HG03064 (cell line): ENCODE measurements around the gene ELOVL5.

Experiments used
- ATAC-seq: cut with Tn5 transposase; IDR thresholded peaks from one replicate; pipeline ENCODE4 v1.9.1; 2021; ENCODE audit warnings: low read depth; ENCODE audit not compliant: unreplicated experiment

The ELOVL5 gene

GRCh38 chr6:53244958-53245357, 103.8 kb downstream of the ELOVL5 start:
- peak; percentile 80 for ATAC-seq

- ATAC-seq = no peak
These were observed 104.3 kb downstream of the ELOVL5 start for GRCh38 chr6:53244399-53244931.

GRCh38 chr6:53241938-53242337, 106.8 kb downstream of the ELOVL5 start:
- no peak for ATAC-seq

- no peak for ATAC-seq
These were observed 108.0 kb downstream of the ELOVL5 start for GRCh38 chr6:53240761-53241160.

- no peak for ATAC-seq
These were observed 108.6 kb downstream of the ELOVL5 start for GRCh38 chr6:53240139-53240538.

- no peak for ATAC-seq
These were observed 109.2 kb downstream of the ELOVL5 start for GRCh38 chr6:53239526-53239925.

- no peak for ATAC-seq
These were observed 110.4 kb downstream of the ELOVL5 start for GRCh38 chr6:53238311-53238710.

GRCh38 chr6:53236241-53236640, 112.5 kb downstream of the ELOVL5 start:
- no peak for ATAC-seq

- no peak for ATAC-seq
These were observed 113.2 kb downstream of the ELOVL5 start for GRCh38 chr6:53235508-53235907.

GRCh38 chr6:53233309-53233708, 115.4 kb downstream of the ELOVL5 start:
- ATAC-seq = no peak

- no peak for ATAC-seq
These were observed 117.8 kb downstream of the ELOVL5 start for GRCh38 chr6:53230775-53231467.

GRCh38 chr6:53227847-53228246, 120.9 kb downstream of the ELOVL5 start:
- ATAC-seq = no peak

- no peak for ATAC-seq
These were observed 128.1 kb downstream of the ELOVL5 start for GRCh38 chr6:53220605-53221004.
